PC-9 (cell line): ENCODE results near the gene OGDH.

Experiments used
- EZH2 ChIP-seq: fragments of 200-600 bp; sonication (generic); IDR thresholded peaks from 2 replicates; pipeline ENCODE4 v1.8.0; 2017; ENCODE audit warnings: antibody characterized with exemption, low read depth
- TF ChIP-seq, protein P1 (sequence below): fragments of 200-600 bp; sonication (generic); conservative IDR thresholded peaks from 2 replicates; pipeline ENCODE4 v1.6.1; 2017; ENCODE audit warnings: mixed run types, antibody characterized with exemption, mild to moderate bottlenecking, moderate library complexity

DNA sequence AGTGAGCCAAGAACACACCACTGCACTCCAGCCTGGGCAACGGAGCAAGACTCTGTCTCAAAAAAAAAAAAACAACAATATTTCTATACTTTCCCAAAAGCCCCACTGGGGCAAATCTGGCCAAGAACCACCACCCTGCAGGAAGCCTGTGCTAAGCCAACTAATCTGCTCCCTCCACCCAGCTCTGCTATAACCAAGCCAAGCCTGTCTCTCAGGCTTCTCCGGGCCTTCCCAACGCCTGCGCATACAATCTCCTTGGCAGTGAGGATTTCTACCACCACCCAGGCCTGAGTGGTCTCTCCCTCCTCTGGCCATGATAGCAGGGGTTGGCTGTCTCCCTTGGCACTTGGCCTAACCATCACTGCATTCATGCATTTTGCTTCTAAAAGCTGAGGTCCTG lies 46.9 kb upstream of the OGDH start:
- TF ChIP-seq, protein P1, sequence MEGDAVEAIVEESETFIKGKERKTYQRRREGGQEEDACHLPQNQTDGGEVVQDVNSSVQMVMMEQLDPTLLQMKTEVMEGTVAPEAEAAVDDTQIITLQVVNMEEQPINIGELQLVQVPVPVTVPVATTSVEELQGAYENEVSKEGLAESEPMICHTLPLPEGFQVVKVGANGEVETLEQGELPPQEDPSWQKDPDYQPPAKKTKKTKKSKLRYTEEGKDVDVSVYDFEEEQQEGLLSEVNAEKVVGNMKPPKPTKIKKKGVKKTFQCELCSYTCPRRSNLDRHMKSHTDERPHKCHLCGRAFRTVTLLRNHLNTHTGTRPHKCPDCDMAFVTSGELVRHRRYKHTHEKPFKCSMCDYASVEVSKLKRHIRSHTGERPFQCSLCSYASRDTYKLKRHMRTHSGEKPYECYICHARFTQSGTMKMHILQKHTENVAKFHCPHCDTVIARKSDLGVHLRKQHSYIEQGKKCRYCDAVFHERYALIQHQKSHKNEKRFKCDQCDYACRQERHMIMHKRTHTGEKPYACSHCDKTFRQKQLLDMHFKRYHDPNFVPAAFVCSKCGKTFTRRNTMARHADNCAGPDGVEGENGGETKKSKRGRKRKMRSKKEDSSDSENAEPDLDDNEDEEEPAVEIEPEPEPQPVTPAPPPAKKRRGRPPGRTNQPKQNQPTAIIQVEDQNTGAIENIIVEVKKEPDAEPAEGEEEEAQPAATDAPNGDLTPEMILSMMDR: no peak
- no peak for TF ChIP-seq EZH2
